HFFc6 (cell line): ENCODE data around the gene SORCS2. TPM values are rescaled to one million over a fixed set of nuclear protein-coding genes. Genes with fewer than 3 reads are reported as not detected.

Source experiments
- DNase-seq: peaks from one replicate; pipeline ENCODE4 v3.0.0-alpha.2; 2018
- H3K27ac Mint-ChIP-seq: 2 replicates; pipeline ENCODE4 v1.8.0; 2020; ENCODE audit warnings: mild to moderate bottlenecking, mixed read lengths
- H3K27me3 Mint-ChIP-seq: 2 replicates; pipeline ENCODE4 v1.8.0; 2021; ENCODE audit warnings: mild to moderate bottlenecking, moderate library complexity, mixed read lengths; ENCODE audit not compliant: insufficient read depth
- H3K36me3 Mint-ChIP-seq: 2 replicates; pipeline ENCODE4 v1.8.0; 2021; ENCODE audit warnings: low read depth, mixed read lengths
- H3K4me1 Mint-ChIP-seq: 2 replicates; pipeline ENCODE4 v1.8.0; 2020; ENCODE audit warnings: low read depth, mixed read lengths
- H3K4me3 Mint-ChIP-seq: 2 replicates; pipeline ENCODE4 v1.8.0; 2020; ENCODE audit warnings: mild to moderate bottlenecking, moderate library complexity, mixed read lengths
- H3K9me3 Mint-ChIP-seq: 2 replicates; pipeline ENCODE4 v1.8.0; 2020; ENCODE audit warnings: mild to moderate bottlenecking, mixed read lengths
- CTCF ChIP-seq: fragments of 200-600 bp; sonication (generic); IDR thresholded peaks from 2 replicates; pipeline ENCODE4 v1.5.0; 2021; ENCODE audit warnings: antibody characterized with exemption, mild to moderate bottlenecking
- total RNA-seq, 6 experiments: library from RNA; stranded (reverse); fragmentation: NEBNext Ultra II Directional; extraction: Animal tissue kit (Norgen Biotek cat#: 25700); gene quantifications; 2 replicates in 1 of 6; 3 replicates in 5 of 6; pipeline ENCODE4 v1.2.3, GENCODE V29; 2021

Gene SORCS2
- total RNA-seq, 6 experiments from 2014 or later: 0.05 to 0.15 (median 0.12) TPM; not detected in 3

- peaks cover 16% of the 10 kb centered on the region for H3K4me1 Mint-ChIP-seq
- no peak for DNase-seq
- no peak overlapping the region for H3K4me3 Mint-ChIP-seq
- no peak overlapping the region for H3K27ac Mint-ChIP-seq
- peaks cover 22% of the 10 kb centered on the region for H3K27me3 Mint-ChIP-seq
- no peak for TF ChIP-seq CTCF
- no peaks in the 10 kb centered on the region for H3K9me3 Mint-ChIP-seq
- no peaks in the 10 kb centered on the region for H3K36me3 Mint-ChIP-seq
Measured at GRCh38 chr4:7620814-7621176, 428.5 kb downstream of the SORCS2 start.

- Mint-ChIP-seq H3K4me1 (peaks cover 16% of the 10 kb centered on the region), H3K36me3 (no peaks in the 10 kb centered on the region), H3K27ac (no peak overlapping the region), H3K27me3 (peaks cover 17% of the 10 kb centered on the region), H3K4me3 (no peak overlapping the region), H3K9me3 (no peaks in the 10 kb centered on the region)
- TF ChIP-seq CTCF: no peak
- no peak for DNase-seq
Measured at GRCh38 chr4:7621252-7622035, 429.1 kb downstream of the SORCS2 start.

- no peak for DNase-seq
- Mint-ChIP-seq H3K4me3 (no peak overlapping the region), H3K9me3 (no peaks in the 10 kb centered on the region), H3K27me3 (peaks cover 16% of the 10 kb centered on the region), H3K36me3 (no peaks in the 10 kb centered on the region), H3K4me1 (peaks cover 16% of the 10 kb centered on the region), H3K27ac (no peak overlapping the region)
- TF ChIP-seq CTCF: no peak
Measured at GRCh38 chr4:7622371-7622770, 430.0 kb downstream of the SORCS2 start.

GRCh38 chr4:7623468-7623867 is 431.1 kb downstream of the SORCS2 start:
- Mint-ChIP-seq H3K4me3 (no peak overlapping the region), H3K27ac (no peak overlapping the region), H3K9me3 (no peaks in the 10 kb centered on the region), H3K36me3 (peaks cover 3% of the 10 kb centered on the region; the same call in 1 of the 2 replicates), H3K4me1 (peaks cover 16% of the 10 kb centered on the region), H3K27me3 (peaks cover 11% of the 10 kb centered on the region)
- DNase-seq: no peak
- no peak for TF ChIP-seq CTCF

GRCh38 chr4:7624396-7624980 is 432.1 kb downstream of the SORCS2 start:
- TF ChIP-seq CTCF: no peak
- H3K4me1 Mint-ChIP-seq: peaks cover 16% of the 10 kb centered on the region
- no peak overlapping the region for H3K27ac Mint-ChIP-seq
- H3K4me3 Mint-ChIP-seq: no peak overlapping the region
- H3K9me3 Mint-ChIP-seq: peaks cover under 1% of the 10 kb centered on the region
- H3K27me3 Mint-ChIP-seq: peaks cover 11% of the 10 kb centered on the region
- H3K36me3 Mint-ChIP-seq: peaks cover 5% of the 10 kb centered on the region
- no peak for DNase-seq
